HG02798 (cell line): ENCODE results near the gene OPN1LW.
"Not testable (repeated sequence)": the region's sequence is repeated elsewhere in the genome, so short reads cannot be mapped to it uniquely, and the experiment has no call there.

Experiments
- ATAC-seq: cut with Tn5 transposase; IDR thresholded peaks from one replicate; pipeline ENCODE4 v1.9.1; 2021; ENCODE audit warnings: mild to moderate bottlenecking; ENCODE audit not compliant: unreplicated experiment, poor library complexity

The OPN1LW gene

DNA sequence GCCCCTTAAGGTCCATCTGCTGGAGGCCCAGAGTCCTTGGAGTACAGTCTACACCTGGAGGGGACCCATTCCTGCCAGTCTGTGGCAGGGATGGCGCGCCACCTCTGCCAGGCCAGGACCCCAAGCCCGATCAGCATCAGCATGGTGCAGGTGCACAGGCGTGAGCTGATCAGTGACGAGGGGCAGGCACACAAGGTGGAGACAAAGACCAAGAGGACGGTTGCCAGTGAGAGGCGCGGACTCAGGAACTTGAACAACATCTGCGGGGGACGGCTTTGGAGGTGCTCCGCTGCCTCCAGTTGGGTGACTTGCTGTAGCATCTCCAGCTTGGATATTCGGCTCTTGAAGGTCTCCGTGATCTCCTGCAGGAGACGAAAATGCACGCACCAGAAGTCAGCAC lies 52.4 kb downstream of the OPN1LW start:
- not testable (repeated sequence) for ATAC-seq
